Activated T-cell treated with anti-CD3 and anti-CD28 coated beads for 24 hours (primary cell): ENCODE data around the gene OR4D10.
"Not testable (repeated sequence)": the region's sequence is repeated elsewhere in the genome, so short reads cannot be mapped to it uniquely, and the experiment has no call there.

Experiments
- DNase-seq: peaks from one replicate; pipeline ENCODE4 v3.0.0-alpha.2; 2020; ENCODE audit warnings: low read depth

Gene OR4D10

GRCh38 chr11:59473015-59473414 is at the start of gene OR4D10:
Gene OR4D10 (plus strand): TSS chr11:59473315. CDS start chr11:59477430, 4,115 bp downstream.
- DNase-seq, result no peak

GRCh38 chr11:59423835-59424234 is 49.3 kb upstream of the OR4D10 start:
- DNase-seq, result no peak

- no peak for DNase-seq
Measured at GRCh38 chr11:59425131-59425530, 48.0 kb upstream of the OR4D10 start.

GRCh38 chr11:59426361-59427067 is 46.6 kb upstream of the OR4D10 start, which contains the start of gene OR5A2:
Gene OR5A2 (minus strand): TSS chr11:59426413. CDS start chr11:59422953, 3,460 bp downstream.
- DNase-seq, result no peak

GRCh38 chr11:59427068-59427382 is 46.1 kb upstream of the OR4D10 start:
- DNase-seq, result no peak

DNA sequence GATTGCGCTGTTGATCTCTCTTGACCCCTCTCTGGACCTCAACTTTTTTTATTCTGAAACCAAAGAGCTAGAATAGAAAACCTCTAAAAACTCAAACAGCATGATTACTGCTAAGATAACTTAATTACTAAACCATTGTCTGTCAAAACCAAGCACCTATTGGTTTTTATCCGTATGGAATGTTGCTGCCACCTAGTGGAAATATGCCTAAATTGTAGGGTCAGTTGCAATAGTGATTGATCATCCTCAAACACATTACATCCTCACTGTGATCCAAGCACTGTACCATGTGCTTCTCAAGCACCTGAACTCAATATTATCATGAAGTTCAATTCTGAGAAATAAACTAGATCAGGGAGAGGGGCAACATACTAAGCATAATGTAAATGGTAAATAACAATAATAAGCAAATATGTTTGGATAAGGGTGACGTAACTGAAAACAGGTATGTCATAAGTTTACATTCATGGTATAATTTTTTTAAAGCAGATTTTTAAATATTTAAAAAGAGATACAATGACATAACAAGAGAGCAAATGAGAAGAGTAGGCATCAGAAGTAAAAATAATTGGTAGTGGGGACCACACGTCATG is 43.1 kb upstream of the OR4D10 start:
- peak; percentile 23 for DNase-seq

DNA sequence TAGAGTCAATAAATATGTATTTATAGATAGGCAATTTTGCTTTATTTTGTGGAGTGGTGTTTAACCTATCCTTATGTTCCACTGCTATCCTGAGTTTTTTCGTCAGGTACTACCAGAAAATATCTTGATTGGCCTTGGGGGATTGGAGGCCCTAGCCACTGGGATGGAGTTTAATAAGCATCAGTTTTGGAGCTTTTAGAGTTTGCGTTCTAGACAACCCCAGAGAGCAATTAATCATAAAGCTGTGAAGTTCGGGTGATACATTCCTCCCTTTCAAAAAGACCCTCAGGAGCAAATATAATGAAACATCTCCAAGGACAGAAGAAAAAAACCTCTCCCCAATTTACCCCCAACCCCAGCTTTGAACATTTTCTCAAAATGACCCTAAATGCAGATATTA is 36.9 kb upstream of the OR4D10 start, which contains the start of gene OR5A1:
TSS of gene OR5A1 (plus strand) at position 301 of the 400 bp plus-strand sequence. CDS start 6,700 bp downstream, outside the sequence.
- DNase-seq, result no peak

GRCh38 chr11:59437770-59438169 is 35.3 kb upstream of the OR4D10 start:
- DNase-seq, result no peak

GRCh38 chr11:59445624-59446023 is 27.5 kb upstream of the OR4D10 start:
- not testable (repeated sequence) for DNase-seq

DNA sequence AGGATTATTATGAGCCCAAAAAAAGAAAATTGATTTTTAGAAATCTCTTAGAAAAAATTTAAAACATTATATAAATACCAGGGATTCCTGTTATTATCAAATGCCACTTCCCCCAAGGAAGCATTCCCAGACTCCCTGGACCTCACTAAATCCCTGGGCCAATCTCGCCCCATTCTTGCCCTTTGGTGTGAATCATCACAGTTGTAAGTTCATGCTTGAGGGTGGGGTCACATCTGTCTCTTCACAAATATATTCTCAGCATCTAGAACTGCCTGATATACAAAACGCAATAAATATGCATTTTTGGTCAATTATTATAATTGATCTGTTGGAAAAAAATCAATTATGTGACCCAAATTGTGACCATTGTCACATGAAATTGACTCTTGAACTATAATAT is 24.6 kb upstream of the OR4D10 start:
- DNase-seq, result no peak

DNA sequence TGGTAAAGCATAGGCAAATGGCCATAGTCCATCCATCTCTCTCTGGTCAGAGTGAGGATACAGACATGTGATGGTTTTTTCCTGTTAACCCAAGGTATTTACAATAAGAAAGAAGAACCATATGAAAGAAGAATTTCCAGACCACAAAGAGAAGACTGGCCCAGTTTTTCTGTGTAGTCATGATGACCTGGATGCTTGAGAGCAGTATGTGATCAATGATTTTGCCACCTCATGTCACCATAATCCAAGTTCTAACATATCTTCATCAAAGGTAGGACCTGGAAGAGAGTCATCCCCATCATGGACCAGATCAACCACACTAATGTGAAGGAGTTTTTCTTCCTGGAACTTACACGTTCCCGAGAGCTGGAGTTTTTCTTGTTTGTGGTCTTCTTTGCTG is 16.5 kb upstream of the OR4D10 start, which contains the start of gene OR4D6:
TSS of gene OR4D6 (plus strand) at position 301 of the 400 bp plus-strand sequence. CDS start at position 301, 0 bp downstream.
- DNase-seq, result no peak

GRCh38 chr11:59459916-59460315 is 13.2 kb upstream of the OR4D10 start:
- DNase-seq, result no peak

DNA sequence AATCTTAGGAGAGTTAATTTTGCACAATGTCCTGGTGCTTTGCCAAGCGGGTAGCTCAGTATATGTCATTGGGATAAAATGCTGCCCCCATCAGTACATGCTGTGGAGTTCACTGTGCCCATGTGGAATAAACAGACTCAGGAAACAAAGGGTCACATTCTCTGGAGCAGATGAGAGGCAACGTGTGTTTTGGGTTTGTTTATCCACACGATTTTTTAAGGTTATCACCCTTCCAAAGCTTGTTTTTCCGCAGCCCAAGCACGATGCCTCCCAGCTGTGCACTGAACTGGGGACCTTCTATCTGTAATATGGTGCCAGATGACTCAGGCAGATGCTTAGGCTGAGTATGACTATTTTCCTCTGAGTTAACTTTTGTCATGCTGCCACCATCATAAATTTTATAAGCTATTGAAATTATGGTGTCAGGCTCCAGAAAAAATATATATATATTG is 9.9 kb upstream of the OR4D10 start:
- DNase-seq, result no peak

DNA sequence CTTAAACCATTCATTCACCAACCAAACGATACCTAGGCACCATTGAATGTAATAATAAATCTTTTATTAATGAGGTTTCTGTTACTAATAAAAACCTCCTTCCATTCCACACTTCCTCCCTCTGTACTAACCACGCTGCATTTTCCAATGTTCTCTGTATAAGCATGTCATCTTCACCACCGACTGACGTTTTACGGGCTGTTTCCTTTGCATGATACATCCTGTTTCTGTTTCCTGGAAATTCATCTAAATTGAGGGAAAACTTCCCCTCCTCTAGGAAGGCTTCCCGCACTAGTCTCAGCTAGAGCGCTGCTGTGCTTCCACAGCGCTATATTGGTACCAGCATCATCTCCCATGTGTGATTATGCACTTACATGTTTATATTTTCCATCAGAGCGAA is 2.1 kb downstream of the OR4D10 start:
- DNase-seq, result no peak

GRCh38 chr11:59479906-59480305 is 6.8 kb downstream of the OR4D10 start:
- DNase-seq, result no peak

DNA sequence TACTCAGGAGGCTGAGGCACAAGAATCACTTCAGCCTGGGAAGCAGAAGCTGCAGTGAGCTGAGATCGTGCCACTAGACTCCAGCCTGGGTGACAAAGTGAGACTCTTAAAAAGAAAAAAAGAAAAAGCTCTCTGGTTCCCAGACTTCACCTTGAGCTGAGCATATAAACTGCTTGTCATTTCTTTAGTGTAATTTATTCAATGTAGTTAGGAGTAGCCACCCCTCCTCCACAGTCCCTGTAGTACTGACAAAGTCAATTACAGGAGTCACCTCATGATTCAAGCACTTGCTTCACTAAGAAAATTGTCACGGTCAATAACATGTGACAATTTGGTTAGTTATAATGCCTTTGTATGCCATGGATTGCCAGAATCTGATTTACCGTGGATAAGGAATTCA is 7.2 kb downstream of the OR4D10 start:
- DNase-seq, result no peak

DNA sequence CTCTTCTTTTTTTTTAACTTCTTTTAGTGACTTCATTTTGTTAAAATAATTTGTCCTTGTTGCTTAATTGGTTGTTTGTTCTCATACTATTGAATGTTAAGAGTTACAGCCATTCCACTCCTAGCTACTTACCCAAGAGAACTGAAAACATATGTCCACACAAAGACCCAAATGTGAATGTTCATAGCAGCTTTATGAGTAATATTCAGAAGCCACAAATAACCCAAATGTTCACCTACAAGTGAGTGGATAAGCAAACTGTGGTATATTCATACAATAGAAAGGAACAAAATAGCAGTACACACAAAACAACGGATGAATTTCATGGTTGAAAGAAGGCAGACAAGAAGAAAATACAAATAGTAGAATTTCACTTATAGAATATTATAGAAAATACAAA is 28.8 kb downstream of the OR4D10 start:
- DNase-seq, result no peak

DNA sequence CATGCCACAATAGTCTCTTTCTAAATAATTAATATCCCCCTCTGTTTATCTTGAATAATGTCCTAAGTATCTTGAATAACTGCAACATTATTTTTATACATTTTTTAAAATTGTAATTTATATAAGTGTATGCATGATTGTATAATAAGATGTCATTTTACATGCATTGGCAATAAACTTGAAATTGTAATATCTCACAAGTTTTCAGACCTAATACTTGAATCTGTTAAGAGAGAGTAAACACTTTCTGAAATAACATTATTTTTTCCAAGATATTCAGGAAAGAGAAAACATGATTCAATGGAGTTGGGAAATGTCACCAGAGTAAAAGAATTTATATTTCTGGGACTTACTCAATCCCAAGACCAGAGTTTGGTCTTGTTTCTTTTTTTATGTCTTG is 30.2 kb downstream of the OR4D10 start, which contains the start of gene OR4D11:
TSS of gene OR4D11 (plus strand) at position 301 of the 400 bp plus-strand sequence. CDS start at position 301, 0 bp downstream.
- DNase-seq, result no peak

- no peak for DNase-seq
Measured at GRCh38 chr11:59510941-59511589, 38.0 kb downstream of the OR4D10 start, which contains the start of gene OR4D9. Gene OR4D9 (plus strand): TSS chr11:59511539. CDS start chr11:59514913, 3,374 bp downstream.

DNA sequence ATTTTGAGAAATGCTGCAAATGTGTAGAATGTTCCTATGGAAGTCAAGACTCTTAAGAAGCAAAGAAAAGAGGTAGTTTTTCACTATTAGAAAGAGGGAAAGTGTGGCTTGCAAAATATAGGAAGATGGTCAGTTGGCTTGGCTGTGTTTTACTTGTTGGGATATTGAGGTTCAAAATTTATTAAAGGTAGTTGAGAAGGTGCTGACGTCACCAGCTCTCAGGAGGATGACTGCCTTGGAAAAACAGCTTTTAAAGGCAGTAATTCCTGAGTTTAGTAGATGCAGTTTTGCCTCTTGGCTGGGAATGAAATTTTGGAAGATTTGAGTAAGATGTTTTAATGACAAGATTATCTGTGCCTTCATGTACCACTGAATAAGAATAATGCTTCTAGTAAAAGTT is 38.6 kb downstream of the OR4D10 start:
- DNase-seq, result no peak

DNA sequence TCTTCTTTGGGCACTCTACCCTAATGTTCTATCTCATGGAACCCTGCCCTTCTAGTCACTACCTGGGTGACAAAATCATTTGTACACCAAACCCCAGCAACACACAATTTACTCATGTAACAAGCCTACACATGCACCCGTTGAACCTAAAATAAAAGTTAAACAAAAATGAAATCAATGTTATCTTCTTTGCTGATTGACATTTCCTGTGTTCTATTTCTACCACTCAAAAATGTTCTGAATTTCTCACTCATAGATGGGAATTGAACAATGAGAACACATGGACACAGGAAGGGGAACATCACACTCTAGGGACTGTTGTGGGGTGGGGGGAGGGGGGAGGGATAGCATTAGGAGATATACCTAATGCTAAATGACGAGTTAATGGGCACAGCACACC is 47.0 kb downstream of the OR4D10 start:
- not testable (repeated sequence) for DNase-seq

- no peak for DNase-seq
Measured at GRCh38 chr11:59520741-59521140, 47.6 kb downstream of the OR4D10 start.

DNA sequence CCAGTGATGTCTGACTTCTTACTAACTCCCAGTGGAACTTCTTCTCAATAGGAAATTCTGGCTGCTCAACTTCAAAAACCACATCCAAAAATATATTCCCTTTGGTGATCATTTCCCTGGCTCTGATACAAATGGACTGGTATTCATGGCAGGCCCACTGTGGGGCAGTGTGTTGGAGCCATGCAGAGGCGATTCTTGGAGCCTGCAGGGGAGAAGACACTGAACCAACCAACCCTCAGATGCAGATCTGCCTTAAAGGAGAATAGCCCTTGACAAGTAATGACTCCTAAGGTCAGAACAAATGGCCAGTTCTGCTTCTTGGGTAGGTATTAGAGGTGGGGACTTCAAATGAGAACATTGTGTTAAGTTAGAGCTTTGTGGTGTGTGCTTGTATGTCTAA is 50.4 kb downstream of the OR4D10 start:
- DNase-seq, result no peak
